Stromal cell of bone marrow (primary cell): Measurements from ENCODE around the gene SLC7A6OS.

ENCODE experiments used
- DNase-seq: peaks from one replicate; pipeline ENCODE4 v3.0.0-alpha.2; 2012; ENCODE audit warnings: low read depth

Gene SLC7A6OS

GRCh38 chr16:68279726-68280558 lies 30.8 kb downstream of the SLC7A6OS start:
- DNase-seq, result no peak

GRCh38 chr16:68276223-68276622 lies 34.5 kb downstream of the SLC7A6OS start:
- no peak for DNase-seq

GRCh38 chr16:68275611-68276191 lies 35.0 kb downstream of the SLC7A6OS start:
- no peak for DNase-seq

- DNase-seq, result no peak
These were observed 36.3 kb downstream of the SLC7A6OS start for GRCh38 chr16:68274441-68274840.

DNA sequence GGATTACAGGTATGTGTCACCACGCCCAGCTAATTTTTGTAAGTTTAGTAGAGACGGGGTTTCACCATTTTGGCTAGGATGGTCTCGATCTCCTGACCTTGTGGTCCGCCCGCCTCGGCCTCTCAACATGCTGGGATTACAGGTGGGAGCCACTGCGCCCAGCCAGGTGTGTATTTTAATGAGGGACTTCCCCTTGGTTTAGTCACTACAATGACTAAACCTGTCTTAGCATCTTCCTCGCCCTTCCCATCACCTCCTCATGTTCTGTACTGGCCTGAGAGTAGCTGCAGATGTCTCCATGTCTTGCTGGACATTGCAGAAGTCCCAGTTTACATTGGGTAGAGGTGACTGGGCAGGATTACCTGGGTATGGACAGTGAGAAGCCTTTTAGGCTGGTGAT lies 36.9 kb downstream of the SLC7A6OS start:
- DNase-seq, result no peak

GRCh38 chr16:68273459-68273858 lies 37.3 kb downstream of the SLC7A6OS start:
- DNase-seq, result no peak

- no peak for DNase-seq
These were observed 38.1 kb downstream of the SLC7A6OS start for GRCh38 chr16:68272507-68273209.

DNA sequence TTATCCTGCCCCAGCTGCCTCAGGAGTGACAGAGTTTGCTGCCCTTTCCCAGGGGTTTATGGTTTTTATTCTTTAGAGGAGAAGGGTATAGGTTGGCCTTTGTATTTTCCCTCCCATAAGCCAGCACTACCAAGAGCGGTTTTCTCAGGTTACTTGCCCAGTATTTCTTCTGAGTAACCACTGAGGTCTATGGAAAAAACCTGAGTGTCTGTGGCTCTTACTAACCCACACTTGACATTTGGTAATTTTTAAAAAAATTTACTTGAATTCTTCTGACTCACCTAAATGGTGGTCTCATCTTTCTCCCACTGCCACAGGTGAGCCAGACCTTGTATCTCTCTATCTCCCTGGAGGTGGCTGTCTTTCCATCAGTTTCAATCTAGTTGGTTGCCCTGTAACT lies 40.4 kb downstream of the SLC7A6OS start:
- DNase-seq, result no peak

- no peak for DNase-seq
These were observed 41.0 kb downstream of the SLC7A6OS start for GRCh38 chr16:68269793-68270192.

GRCh38 chr16:68267612-68268405 lies 42.9 kb downstream of the SLC7A6OS start:
- no peak for DNase-seq

- peak; percentile 45 for DNase-seq
These were observed 45.4 kb downstream of the SLC7A6OS start for GRCh38 chr16:68265078-68265920.

GRCh38 chr16:68264128-68265077 lies 46.3 kb downstream of the SLC7A6OS start, which contains the start of gene SLC7A6:
SLC7A6 (plus strand) TSS chr16:68264526; CDS start chr16:68274727, 10,201 bp downstream.
- peak; percentile 40 for DNase-seq

GRCh38 chr16:68263559-68264127 lies 47.1 kb downstream of the SLC7A6OS start:
- no peak for DNase-seq

GRCh38 chr16:68259007-68259825 lies 51.5 kb downstream of the SLC7A6OS start:
- DNase-seq, result no peak

DNA sequence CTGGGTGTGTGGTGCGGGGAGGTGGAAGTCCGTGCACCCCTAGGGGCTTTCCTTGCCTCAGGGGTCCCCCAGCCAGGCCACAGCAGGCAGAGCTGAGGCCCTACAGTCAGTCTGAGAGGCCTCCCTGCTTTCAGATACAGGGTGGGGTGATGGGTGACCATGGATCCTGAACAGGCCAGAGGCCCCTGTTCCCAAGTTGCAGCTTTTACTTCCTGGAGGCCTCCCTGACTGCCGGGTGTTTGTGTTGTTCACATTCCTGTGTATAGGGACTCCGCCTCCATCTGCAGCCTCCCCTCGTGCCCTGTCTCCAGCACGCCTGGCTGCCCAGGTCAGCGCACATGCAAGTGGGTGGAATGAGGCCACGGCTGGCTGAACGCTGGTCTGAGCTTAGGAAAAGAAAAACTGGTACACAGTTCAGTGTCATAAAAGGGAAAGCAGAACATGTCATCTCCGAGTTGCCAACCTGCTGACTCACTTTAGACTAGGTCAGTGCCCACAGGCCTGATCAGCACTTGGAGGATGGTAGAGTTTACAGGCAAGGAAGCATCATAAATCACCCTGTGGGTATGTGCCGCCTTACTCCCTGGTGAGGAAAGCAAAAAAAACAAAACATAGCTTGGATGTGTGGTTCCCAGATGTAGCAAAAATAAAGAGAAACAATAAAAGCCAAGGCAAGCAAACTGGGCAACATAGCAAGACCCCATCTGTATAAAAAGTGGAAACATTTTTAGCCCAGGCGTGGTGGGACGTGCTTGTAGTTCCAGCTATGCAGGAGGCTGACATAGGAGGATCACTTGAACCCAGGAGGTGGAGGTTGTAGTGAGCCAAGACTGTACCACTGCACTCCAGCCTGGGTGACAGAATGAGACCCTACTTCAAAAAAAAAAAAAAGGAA lies 52.6 kb downstream of the SLC7A6OS start:
- DNase-seq, result peak; percentile 50

- DNase-seq, result no peak
These were observed 53.4 kb downstream of the SLC7A6OS start for GRCh38 chr16:68257251-68257905.

DNA sequence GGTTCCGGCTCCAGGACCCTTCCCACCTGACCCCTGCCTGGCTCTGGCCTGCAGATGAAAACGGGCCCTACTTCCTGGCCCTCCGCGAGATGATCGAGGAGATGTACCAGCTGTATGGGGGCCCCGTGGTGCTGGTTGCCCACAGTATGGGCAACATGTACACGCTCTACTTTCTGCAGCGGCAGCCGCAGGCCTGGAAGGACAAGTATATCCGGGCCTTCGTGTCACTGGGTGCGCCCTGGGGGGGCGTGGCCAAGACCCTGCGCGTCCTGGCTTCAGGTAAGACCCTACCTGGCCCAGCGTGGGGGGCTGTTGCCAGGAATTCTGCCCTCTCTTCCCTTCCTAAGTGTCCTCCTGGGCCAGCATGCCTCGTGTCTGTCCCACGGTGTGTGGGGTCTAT lies 55.0 kb downstream of the SLC7A6OS start:
- no peak for DNase-seq
